Esophagus muscularis mucosa (tissue), 4 donors: ENCODE data around the gene IGFALS. TPM values are rescaled to one million over a fixed set of nuclear protein-coding genes. Genes with fewer than 3 reads are reported as not detected.

ENCODE experiments used
- DNase-seq: peaks from one replicate; pipeline ENCODE4 v3.0.0-alpha.2; 2017; ENCODE audit errors: extremely low spot score
- H3K27ac ChIP-seq, 4 donors: fragments of 200-600 bp; sonication (generic); replicated peaks in 1 of 4; 1 replicate in 3 of 4; 2 replicates in 1 of 4; pipeline ENCODE4 v1.5.1; 2016 to 2019; ENCODE audit warnings: mild to moderate bottlenecking in 1 of 4
- H3K27me3 ChIP-seq, 4 donors: fragments of 200-600 bp; sonication (generic); one replicate each; pipeline versions ENCODE4 v1.5.1 to v1.6.0; 2016 to 2019
- H3K36me3 ChIP-seq, 4 donors: fragments of 200-600 bp; sonication (generic); one replicate each; pipeline ENCODE4 v1.5.1; 2016 to 2019
- H3K4me1 ChIP-seq, 4 donors: fragments of 200-600 bp; sonication (generic); one replicate each; pipeline ENCODE4 v1.5.1; 2016 to 2019
- H3K4me3 ChIP-seq, 4 donors: fragments of 200-600 bp; sonication (generic); 1 replicate in 2 of 4; 2 replicates in 2 of 4; pipeline ENCODE4 v1.5.1; 2016 to 2019; ENCODE audit warnings: mild to moderate bottlenecking in 4 of 4, moderate library complexity in 1 of 4
- H3K9me3 ChIP-seq, 4 donors: fragments of 200-600 bp; sonication (generic); 1 replicate in 3 of 4; 2 replicates in 1 of 4; pipeline ENCODE4 v1.5.1; 2016 to 2019
- EP300 ChIP-seq: sonication (generic); formaldehyde crosslinking; IDR thresholded peaks from one replicate; pipeline ENCODE4 v1.6.1; 2017; ENCODE audit warnings: antibody characterized with exemption
- POLR2A ChIP-seq: fragments of 450-650 bp; IDR thresholded peaks from one replicate; pipeline ENCODE4 v1.6.1; 2017; ENCODE audit warnings: antibody characterized with exemption, moderate library complexity, mild to moderate bottlenecking, low read depth
- POLR2AphosphoS5 ChIP-seq, 2 donors: sonication (generic); formaldehyde crosslinking; IDR thresholded peaks; one replicate each; pipeline ENCODE4 v1.6.1; 2017; ENCODE audit warnings: antibody characterized with exemption in 2 of 2
- WGBS: methylation state at CpG from one replicate; pipeline ENCODE4 v1.1.5; 2018; 5-methylcytosine and 5-hydroxymethylcytosine counted together
- intact Hi-C: fragments of 100-400 bp; cut with DNase I; formaldehyde crosslinking; loops from one replicate; pipeline ENCODE4 v1.15.1; 2023
- total RNA-seq, 4 donors: library from RNA; depleted of rRNA; stranded (reverse); fragments of >200 nt; gene quantifications; one replicate each; pipeline versions ENCODE4 v1.1.0 to v1.2.1, GENCODE V29; 2016
- TF ChIP-seq, protein P1 (sequence below), 3 experiments: fragments of 200-600 bp in 2 of 3; fragments of 450-650 bp in 1 of 3; sonication (generic) in 2 of 3; IDR thresholded peaks; one replicate each; pipeline ENCODE4 v1.5.1; 2017 to 2019; ENCODE audit warnings: antibody characterized with exemption in 3 of 3, mild to moderate bottlenecking in 2 of 3, moderate library complexity in 1 of 3

IGFALS gene
- total RNA-seq, 4 donors from 2014 or later: 0.45 to 0.75 TPM; not detected in 2

- H3K27ac ChIP-seq: no peak overlapping the region
- peaks cover 12 to 42% (median 28%) of the 10 kb centered on the region in 4 donors for H3K4me1 ChIP-seq
- no peaks in the 10 kb centered on the region for H3K27me3 ChIP-seq
- no peak for DNase-seq
- intact Hi-C loops: loop anchor here (5.0 kb wide), 1 partner anchor 35 kb away; no protein-coding TSS in a partner anchor
- H3K4me3 ChIP-seq: no peak overlapping the region
- no peaks in the 10 kb centered on the region for H3K9me3 ChIP-seq
- TF ChIP-seq POLR2AphosphoS5 (IDR thresholded peaks at IDR 0.05) (no peak), EP300 (no peak), POLR2A (no peak)
- TF ChIP-seq, protein P1, sequence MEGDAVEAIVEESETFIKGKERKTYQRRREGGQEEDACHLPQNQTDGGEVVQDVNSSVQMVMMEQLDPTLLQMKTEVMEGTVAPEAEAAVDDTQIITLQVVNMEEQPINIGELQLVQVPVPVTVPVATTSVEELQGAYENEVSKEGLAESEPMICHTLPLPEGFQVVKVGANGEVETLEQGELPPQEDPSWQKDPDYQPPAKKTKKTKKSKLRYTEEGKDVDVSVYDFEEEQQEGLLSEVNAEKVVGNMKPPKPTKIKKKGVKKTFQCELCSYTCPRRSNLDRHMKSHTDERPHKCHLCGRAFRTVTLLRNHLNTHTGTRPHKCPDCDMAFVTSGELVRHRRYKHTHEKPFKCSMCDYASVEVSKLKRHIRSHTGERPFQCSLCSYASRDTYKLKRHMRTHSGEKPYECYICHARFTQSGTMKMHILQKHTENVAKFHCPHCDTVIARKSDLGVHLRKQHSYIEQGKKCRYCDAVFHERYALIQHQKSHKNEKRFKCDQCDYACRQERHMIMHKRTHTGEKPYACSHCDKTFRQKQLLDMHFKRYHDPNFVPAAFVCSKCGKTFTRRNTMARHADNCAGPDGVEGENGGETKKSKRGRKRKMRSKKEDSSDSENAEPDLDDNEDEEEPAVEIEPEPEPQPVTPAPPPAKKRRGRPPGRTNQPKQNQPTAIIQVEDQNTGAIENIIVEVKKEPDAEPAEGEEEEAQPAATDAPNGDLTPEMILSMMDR (IDR thresholded peaks at IDR 0.05): no peak
- H3K36me3 ChIP-seq: peaks cover 15 to 76% (median 71%) of the 10 kb centered on the region in 4 donors
- 87% methylated on average over 33 of the region's 44 CpGs for WGBS
These were observed 6.0 kb downstream of the IGFALS start for GRCh38 chr16:1787322-1788094.

GRCh38 chr16:1787056-1787321 is 6.5 kb downstream of the IGFALS start:
- Histone ChIP-seq H3K4me3 (no peak overlapping the region), H3K27ac (no peak overlapping the region), H3K4me1 (peaks cover 12 to 44% (median 28%) of the 10 kb centered on the region in 4 donors), H3K27me3 (no peaks in the 10 kb centered on the region), H3K9me3 (no peaks in the 10 kb centered on the region), H3K36me3 (peaks cover 15 to 71% (median 69%) of the 10 kb centered on the region in 4 donors)
- TF ChIP-seq POLR2AphosphoS5 (IDR thresholded peaks at IDR 0.05) (no peak), POLR2A (no peak), EP300 (no peak)
- TF ChIP-seq, protein P1 (IDR thresholded peaks at IDR 0.05): no peak
- intact Hi-C loops: loop anchor here (5.0 kb wide), 1 partner anchor 35 kb away; no protein-coding TSS in a partner anchor
- 73% methylated on average over 5 of the region's 6 CpGs for WGBS
- DNase-seq: no peak

GRCh38 chr16:1786242-1787055 is 7.1 kb downstream of the IGFALS start:
- Histone ChIP-seq H3K4me3 (no peak overlapping the region), H3K27ac (no peak overlapping the region), H3K36me3 (peaks cover 15 to 66% (median 63%) of the 10 kb centered on the region in 4 donors), H3K9me3 (no peaks in the 10 kb centered on the region), H3K27me3 (no peaks in the 10 kb centered on the region), H3K4me1 (peaks cover 15 to 49% (median 31%) of the 10 kb centered on the region in 4 donors)
- TF ChIP-seq POLR2AphosphoS5 (IDR thresholded peaks at IDR 0.05): no peak
- TF ChIP-seq POLR2A: no peak
- no peak for TF ChIP-seq EP300
- TF ChIP-seq, protein P1 (IDR thresholded peaks at IDR 0.05): no peak
- intact Hi-C loops: loop anchor here (5.0 kb wide), 1 partner anchor 36 kb away; no protein-coding TSS in a partner anchor
- 87% methylated on average over 29 of the region's 51 CpGs for WGBS
- DNase-seq: no peak

GRCh38 chr16:1785846-1786170 is 7.7 kb downstream of the IGFALS start:
- 84% methylated on average over 13 of the region's 14 CpGs for WGBS
- Histone ChIP-seq H3K36me3 (peaks cover 15 to 63% (median 62%) of the 10 kb centered on the region in 4 donors), H3K27me3 (no peaks in the 10 kb centered on the region), H3K9me3 (no peaks in the 10 kb centered on the region), H3K4me3 (no peak overlapping the region), H3K27ac (no peak overlapping the region), H3K4me1 (peaks cover 21 to 56% (median 37%) of the 10 kb centered on the region in 4 donors)
- intact Hi-C loops: loop anchor here (5.0 kb wide), 1 partner anchor 36 kb away; no protein-coding TSS in a partner anchor
- TF ChIP-seq, protein P1 (IDR thresholded peaks at IDR 0.05): no peak
- TF ChIP-seq EP300: no peak
- TF ChIP-seq POLR2AphosphoS5 (IDR thresholded peaks at IDR 0.05): no peak
- TF ChIP-seq POLR2A: no peak
- DNase-seq: no peak
